ENCODE measurements around the gene CIC. TPM values are rescaled to one million over a fixed set of nuclear protein-coding genes. Genes with fewer than 3 reads are reported as not detected.

The CIC gene
- total RNA-seq, 2 experiments from 2014 or later: 114 to 119 TPM

DNA sequence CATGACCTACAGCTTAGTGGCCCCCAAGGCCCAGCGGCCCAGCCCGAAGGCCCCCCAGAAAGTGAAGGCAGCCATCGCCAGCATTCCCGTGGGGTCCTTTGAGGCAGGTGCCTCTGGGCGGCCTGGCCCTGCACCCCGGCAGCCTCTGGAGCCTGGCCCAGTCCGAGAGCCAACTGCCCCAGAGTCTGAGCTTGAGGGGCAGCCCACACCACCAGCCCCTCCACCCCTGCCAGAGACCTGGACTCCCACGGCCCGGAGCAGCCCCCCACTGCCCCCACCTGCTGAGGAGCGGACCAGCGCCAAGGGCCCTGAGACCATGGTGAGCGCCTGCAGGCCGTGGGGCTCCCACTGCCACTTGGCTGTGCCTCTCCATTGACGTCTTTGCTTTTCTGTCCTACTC is 23.9 kb downstream of the CIC start:
- ATAC-seq (ENCODE audit: poor library complexity): no peak
- Mint-ChIP-seq H3K27me3 (no peaks in the 10 kb centered on the region), H3K36me3 (ENCODE audit: low read depth) (peaks cover 71% of the 10 kb centered on the region), H3K4me1 (ENCODE audit: low read depth) (peaks cover 15% of the 10 kb centered on the region), H3K27ac (no peak overlapping the region), H3K4me3 (no peak overlapping the region), H3K9me3 (no peaks in the 10 kb centered on the region)
- H3K4me3 ChIP-seq (ENCODE audit: low read length): no peak overlapping the region
- H3K27me3 ChIP-seq (ENCODE audit: control insufficient read depth in 1 of 2, insufficient read depth in 2 of 2, low read length in 2 of 2): no peaks in the 10 kb centered on the region
- no peak overlapping the region for H3K27ac ChIP-seq (ENCODE audit: low read depth in 1 of 2, low read length in 2 of 2)
- TF ChIP-seq, protein P1, sequence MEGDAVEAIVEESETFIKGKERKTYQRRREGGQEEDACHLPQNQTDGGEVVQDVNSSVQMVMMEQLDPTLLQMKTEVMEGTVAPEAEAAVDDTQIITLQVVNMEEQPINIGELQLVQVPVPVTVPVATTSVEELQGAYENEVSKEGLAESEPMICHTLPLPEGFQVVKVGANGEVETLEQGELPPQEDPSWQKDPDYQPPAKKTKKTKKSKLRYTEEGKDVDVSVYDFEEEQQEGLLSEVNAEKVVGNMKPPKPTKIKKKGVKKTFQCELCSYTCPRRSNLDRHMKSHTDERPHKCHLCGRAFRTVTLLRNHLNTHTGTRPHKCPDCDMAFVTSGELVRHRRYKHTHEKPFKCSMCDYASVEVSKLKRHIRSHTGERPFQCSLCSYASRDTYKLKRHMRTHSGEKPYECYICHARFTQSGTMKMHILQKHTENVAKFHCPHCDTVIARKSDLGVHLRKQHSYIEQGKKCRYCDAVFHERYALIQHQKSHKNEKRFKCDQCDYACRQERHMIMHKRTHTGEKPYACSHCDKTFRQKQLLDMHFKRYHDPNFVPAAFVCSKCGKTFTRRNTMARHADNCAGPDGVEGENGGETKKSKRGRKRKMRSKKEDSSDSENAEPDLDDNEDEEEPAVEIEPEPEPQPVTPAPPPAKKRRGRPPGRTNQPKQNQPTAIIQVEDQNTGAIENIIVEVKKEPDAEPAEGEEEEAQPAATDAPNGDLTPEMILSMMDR (IDR thresholded peaks at IDR 0.05): no peak
- no peak for DNase-seq
- ChIA-PET CTCF (no interaction called here), POLR2A (no interaction called here)
- intact Hi-C loops (cut with DNase I, micrococcal nuclease): no loop called here
- no peaks in the 10 kb centered on the region for H3K9me3 ChIP-seq (ENCODE audit: control insufficient read depth in 1 of 2, insufficient read depth in 1 of 2, low read length in 2 of 2)
- H3K4me1 ChIP-seq (ENCODE audit: insufficient read depth, low read length): peaks cover 29% of the 10 kb centered on the region
- peaks cover 68% of the 10 kb centered on the region for H3K36me3 ChIP-seq (ENCODE audit: insufficient read depth, low read length)

DNA sequence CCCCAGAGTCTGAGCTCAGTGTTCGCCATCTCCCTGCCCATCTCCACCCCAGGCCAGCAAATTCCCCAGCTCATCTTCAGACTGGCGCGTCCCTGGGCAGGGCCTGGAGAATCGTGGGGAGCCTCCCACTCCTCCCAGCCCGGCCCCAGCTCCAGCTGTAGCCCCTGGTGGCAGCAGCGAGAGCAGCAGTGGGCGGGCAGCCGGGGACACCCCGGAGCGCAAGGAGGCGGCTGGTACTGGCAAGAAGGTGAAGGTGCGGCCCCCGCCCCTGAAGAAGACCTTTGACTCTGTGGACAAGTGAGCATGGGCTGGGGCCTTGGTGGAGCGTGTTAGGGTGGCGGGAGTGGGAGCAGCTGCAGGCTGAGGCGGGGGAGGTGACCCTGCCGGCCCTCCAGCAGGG is 24.5 kb downstream of the CIC start:
- H3K27me3 Mint-ChIP-seq: no peaks in the 10 kb centered on the region
- Histone ChIP-seq H3K4me1 (ENCODE audit: insufficient read depth, low read length) (peaks cover 29% of the 10 kb centered on the region), H3K27me3 (ENCODE audit: control insufficient read depth in 1 of 2, insufficient read depth in 2 of 2, low read length in 2 of 2) (no peaks in the 10 kb centered on the region), H3K36me3 (ENCODE audit: insufficient read depth, low read length) (peaks cover 62% of the 10 kb centered on the region), H3K27ac (ENCODE audit: low read depth in 1 of 2, low read length in 2 of 2) (no peak overlapping the region), H3K9me3 (ENCODE audit: control insufficient read depth in 1 of 2, insufficient read depth in 1 of 2, low read length in 2 of 2) (no peaks in the 10 kb centered on the region), H3K4me3 (ENCODE audit: low read length) (no peak overlapping the region)
- DNase-seq (no peak), ATAC-seq (ENCODE audit: poor library complexity) (no peak)
- TF ChIP-seq, protein P1 (IDR thresholded peaks at IDR 0.05): no peak
- CTCF ChIA-PET: no interaction called here
- POLR2A ChIA-PET: no interaction called here
- H3K27ac Mint-ChIP-seq: no peak overlapping the region
- H3K4me1 Mint-ChIP-seq (ENCODE audit: low read depth): peaks cover 15% of the 10 kb centered on the region
- no peak overlapping the region for H3K4me3 Mint-ChIP-seq
- intact Hi-C loops (cut with DNase I, micrococcal nuclease): no loop called here
- H3K36me3 Mint-ChIP-seq (ENCODE audit: low read depth): peaks cover 66% of the 10 kb centered on the region
- H3K9me3 Mint-ChIP-seq: no peaks in the 10 kb centered on the region

DNA sequence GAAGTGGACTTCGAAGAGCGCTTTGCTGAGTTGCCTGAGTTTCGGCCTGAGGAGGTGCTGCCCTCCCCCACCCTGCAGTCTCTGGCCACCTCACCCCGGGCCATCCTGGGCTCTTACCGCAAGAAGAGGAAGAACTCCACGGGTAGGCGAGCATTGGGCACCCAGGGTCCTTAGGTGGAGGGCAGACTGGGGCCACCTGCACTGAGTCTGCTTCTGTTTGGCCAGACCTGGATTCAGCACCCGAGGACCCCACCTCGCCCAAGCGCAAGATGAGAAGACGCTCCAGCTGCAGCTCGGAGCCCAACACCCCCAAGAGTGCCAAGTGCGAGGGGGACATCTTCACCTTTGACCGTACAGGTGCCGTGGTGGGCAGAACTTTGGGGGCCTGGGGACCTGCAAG is 24.9 kb downstream of the CIC start:
- H3K36me3 ChIP-seq (ENCODE audit: insufficient read depth, low read length): peaks cover 58% of the 10 kb centered on the region
- POLR2A ChIA-PET: no interaction called here
- no peaks in the 10 kb centered on the region for H3K9me3 Mint-ChIP-seq
- TF ChIP-seq, protein P1 (IDR thresholded peaks at IDR 0.05): no peak
- no peak overlapping the region for H3K27ac ChIP-seq (ENCODE audit: low read depth in 1 of 2, low read length in 2 of 2)
- peaks cover 62% of the 10 kb centered on the region for H3K36me3 Mint-ChIP-seq (ENCODE audit: low read depth)
- peaks cover 29% of the 10 kb centered on the region for H3K4me1 ChIP-seq (ENCODE audit: insufficient read depth, low read length)
- DNase-seq (no peak), ATAC-seq (ENCODE audit: poor library complexity) (no peak)
- H3K27me3 ChIP-seq (ENCODE audit: control insufficient read depth in 1 of 2, insufficient read depth in 2 of 2, low read length in 2 of 2): no peaks in the 10 kb centered on the region
- no peak overlapping the region for H3K4me3 ChIP-seq (ENCODE audit: low read length)
- CTCF ChIA-PET: no interaction called here
- no peak overlapping the region for H3K4me3 Mint-ChIP-seq
- no peaks in the 10 kb centered on the region for H3K27me3 Mint-ChIP-seq
- no peaks in the 10 kb centered on the region for H3K9me3 ChIP-seq (ENCODE audit: control insufficient read depth in 1 of 2, insufficient read depth in 1 of 2, low read length in 2 of 2)
- peaks cover 15% of the 10 kb centered on the region for H3K4me1 Mint-ChIP-seq (ENCODE audit: low read depth)
- intact Hi-C loops (cut with DNase I, micrococcal nuclease): no loop called here
- no peak overlapping the region for H3K27ac Mint-ChIP-seq

Data from CD4-positive, alpha-beta T cell (primary cell).